IMR-90 (cell line): ENCODE measurements around the gene WBP2.

ENCODE experiments used
- CEBPB ChIP-seq: IDR thresholded peaks from 2 replicates; pipeline ENCODE4 v1.6.1; 2012; ENCODE audit warnings: low read depth, low read length, improper control_type of control experiment
- CHD1 ChIP-seq: IDR thresholded peaks from 2 replicates; pipeline ENCODE4 v1.6.1; 2012; ENCODE audit warnings: low read depth, low read length, improper control_type of control experiment
- CTCF ChIP-seq: conservative IDR thresholded peaks from 2 replicates; pipeline ENCODE4 v1.5.1; 2012; ENCODE audit warnings: mild to moderate bottlenecking, low read depth, low read length, improper control_type of control experiment
- ELK1 ChIP-seq: fragments of 150-350 bp; IDR thresholded peaks from 2 replicates; pipeline ENCODE4 v1.6.1; 2016; ENCODE audit warnings: low read depth, mild to moderate bottlenecking, low read length, moderate library complexity, borderline replicate concordance
- MAFK ChIP-seq: IDR thresholded peaks from 2 replicates; pipeline ENCODE4 v1.6.1; 2012; ENCODE audit warnings: low read depth, low read length, improper control_type of control experiment
- MXI1 ChIP-seq: IDR thresholded peaks from 2 replicates; pipeline ENCODE4 v1.6.1; 2012; ENCODE audit warnings: low read depth, mild to moderate bottlenecking, low read length, moderate library complexity, borderline replicate concordance
- POLR2A ChIP-seq: IDR thresholded peaks from 2 replicates; pipeline ENCODE4 v1.6.1; 2012; ENCODE audit warnings: mild to moderate bottlenecking, low read depth, low read length
- RAD21 ChIP-seq: IDR thresholded peaks from 2 replicates; pipeline ENCODE4 v1.6.1; 2012; ENCODE audit warnings: low read length, improper control_type of control experiment
- RCOR1 ChIP-seq: IDR thresholded peaks from 2 replicates; pipeline ENCODE4 v1.6.1; 2012; ENCODE audit warnings: mild to moderate bottlenecking, low read length, improper control_type of control experiment; ENCODE audit not compliant: insufficient replicate concordance
- RFX5 ChIP-seq: IDR thresholded peaks from 2 replicates; pipeline ENCODE4 v1.8.0; 2012; ENCODE audit warnings: low read depth, mild to moderate bottlenecking, low read length, moderate library complexity
- SMC3 ChIP-seq: fragments of 150-350 bp; IDR thresholded peaks from 2 replicates; pipeline ENCODE4 v1.6.1; 2016; ENCODE audit warnings: low read depth, mild to moderate bottlenecking, antibody characterized with exemption, low read length, moderate library complexity

GRCh38 chr17:75819116-75819515, 36.0 kb downstream of the WBP2 start:
- TF ChIP-seq SMC3 (no peak), CTCF (no peak), POLR2A (no peak), MXI1 (no peak), RCOR1 (no peak), RAD21 (no peak), CHD1 (no peak), MAFK (no peak), RFX5 (no peak), ELK1 (no peak), CEBPB (no peak)
